SK-N-SH treated with all-trans-retinoic acid at 6 μM for 48 hours (cell line): ENCODE results near the gene FGF22.

ENCODE experiments used
- ARNTL ChIP-seq: fragments of 450-650 bp; formaldehyde crosslinking; IDR thresholded peaks from 2 replicates; pipeline ENCODE4 v1.5.0; 2020; ENCODE audit warnings: low read depth, mild to moderate bottlenecking, moderate library complexity, borderline replicate concordance
- GLIS3 ChIP-seq: fragments of 250-450 bp; sonication (Bioruptor Pico); IDR thresholded peaks from 2 replicates; pipeline ENCODE4 v1.5.0; 2020; ENCODE audit warnings: mild to moderate bottlenecking, moderate library complexity
- ISL1 ChIP-seq: fragments of 250-450 bp; sonication (Bioruptor Pico); IDR thresholded peaks from 2 replicates; pipeline ENCODE4 v2.1.2; 2022; ENCODE audit warnings: mild to moderate bottlenecking, moderate library complexity
- RARB ChIP-seq: fragments of 250-450 bp; sonication (Bioruptor Pico); IDR thresholded peaks from 2 replicates; pipeline ENCODE4 v1.8.0; 2021; ENCODE audit warnings: mild to moderate bottlenecking, moderate library complexity
- SNAI2 ChIP-seq: fragments of 250-450 bp; sonication (Bioruptor Pico); IDR thresholded peaks from 2 replicates; pipeline ENCODE4 v1.5.0; 2020; ENCODE audit warnings: mild to moderate bottlenecking, moderate library complexity
- ZC3H10 ChIP-seq: fragments of 250-450 bp; sonication (Bioruptor Pico); IDR thresholded peaks from 2 replicates; pipeline ENCODE4 v1.5.1; 2021; ENCODE audit warnings: mild to moderate bottlenecking, moderate library complexity
- ZFP3 ChIP-seq: fragments of 250-450 bp; sonication (Bioruptor Pico); IDR thresholded peaks from 2 replicates; pipeline ENCODE4 v1.5.0; 2020; ENCODE audit warnings: mild to moderate bottlenecking, moderate library complexity
- ZFP30 ChIP-seq: fragments of 450-650 bp; formaldehyde crosslinking; IDR thresholded peaks from 2 replicates; pipeline ENCODE4 v1.5.0; 2022; ENCODE audit warnings: mild to moderate bottlenecking, moderate library complexity
- ZNF565 ChIP-seq: fragments of 450-650 bp; formaldehyde crosslinking; conservative IDR thresholded peaks from 2 replicates; pipeline ENCODE4 v1.5.0; 2020; ENCODE audit warnings: low read depth, mild to moderate bottlenecking, moderate library complexity
- ZNF8 ChIP-seq: fragments of 450-650 bp; formaldehyde crosslinking; IDR thresholded peaks from 2 replicates; pipeline ENCODE4 v1.5.0; 2020; ENCODE audit warnings: mild to moderate bottlenecking, moderate library complexity
- TF ChIP-seq, protein P1 (sequence below): fragments of 250-450 bp; sonication (Bioruptor Pico); IDR thresholded peaks from 2 replicates; pipeline ENCODE4 v1.8.0; 2021; ENCODE audit warnings: low read depth, mild to moderate bottlenecking, moderate library complexity, borderline replicate concordance
- TF ChIP-seq, protein P2 (sequence below): fragments of 250-450 bp; sonication (Bioruptor Pico); IDR thresholded peaks from 2 replicates; pipeline ENCODE4 v1.8.0; 2020; ENCODE audit warnings: mild to moderate bottlenecking, moderate library complexity, borderline replicate concordance
- TF ChIP-seq, protein P3 (sequence below): fragments of 250-450 bp; sonication (Bioruptor Pico); IDR thresholded peaks from 2 replicates; pipeline ENCODE4 v1.5.1; 2020; ENCODE audit warnings: low read depth, mild to moderate bottlenecking, moderate library complexity

DNA sequence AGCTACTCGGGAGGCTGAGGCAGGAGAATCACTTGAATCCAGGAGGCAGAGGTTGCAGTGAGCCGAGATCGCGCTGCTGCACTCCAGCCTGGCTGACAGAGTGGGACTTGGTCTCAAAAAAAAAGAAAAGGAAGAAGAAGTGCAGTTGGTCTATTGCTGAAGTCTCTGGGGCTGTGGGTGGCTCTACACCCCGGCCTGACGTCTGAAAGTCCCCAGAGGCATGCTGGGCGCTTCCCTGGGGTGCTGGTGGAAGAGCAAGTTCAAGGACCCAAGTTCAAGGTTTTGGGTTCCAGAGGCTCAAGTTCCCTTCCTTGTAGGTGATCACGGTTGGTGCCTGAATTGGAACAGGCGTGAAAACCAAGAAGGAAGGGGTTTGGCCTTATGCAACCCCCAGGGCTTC, 46.2 kb upstream of the FGF22 start:
- TF ChIP-seq ZFP30 (CRISPR knock-in tag) (no peak), GLIS3 (CRISPR knock-in tag) (no peak), ZFP3 (CRISPR knock-in tag) (no peak), ZNF565 (CRISPR knock-in tag) (no peak), SNAI2 (no peak), ZC3H10 (CRISPR knock-in tag) (no peak), ISL1 (CRISPR knock-in tag) (no peak), ARNTL (no peak), RARB (CRISPR knock-in tag) (no peak), ZNF8 (no peak)
- TF ChIP-seq, protein P1, sequence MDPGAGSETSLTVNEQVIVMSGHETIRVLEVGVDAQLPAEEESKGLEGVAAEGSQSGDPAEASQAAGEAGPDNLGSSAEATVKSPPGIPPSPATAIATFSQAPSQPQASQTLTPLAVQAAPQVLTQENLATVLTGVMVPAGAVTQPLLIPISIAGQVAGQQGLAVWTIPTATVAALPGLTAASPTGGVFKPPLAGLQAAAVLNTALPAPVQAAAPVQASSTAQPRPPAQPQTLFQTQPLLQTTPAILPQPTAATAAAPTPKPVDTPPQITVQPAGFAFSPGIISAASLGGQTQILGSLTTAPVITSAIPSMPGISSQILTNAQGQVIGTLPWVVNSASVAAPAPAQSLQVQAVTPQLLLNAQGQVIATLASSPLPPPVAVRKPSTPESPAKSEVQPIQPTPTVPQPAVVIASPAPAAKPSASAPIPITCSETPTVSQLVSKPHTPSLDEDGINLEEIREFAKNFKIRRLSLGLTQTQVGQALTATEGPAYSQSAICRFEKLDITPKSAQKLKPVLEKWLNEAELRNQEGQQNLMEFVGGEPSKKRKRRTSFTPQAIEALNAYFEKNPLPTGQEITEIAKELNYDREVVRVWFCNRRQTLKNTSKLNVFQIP (CRISPR knock-in tag): no peak
- TF ChIP-seq, protein P2, sequence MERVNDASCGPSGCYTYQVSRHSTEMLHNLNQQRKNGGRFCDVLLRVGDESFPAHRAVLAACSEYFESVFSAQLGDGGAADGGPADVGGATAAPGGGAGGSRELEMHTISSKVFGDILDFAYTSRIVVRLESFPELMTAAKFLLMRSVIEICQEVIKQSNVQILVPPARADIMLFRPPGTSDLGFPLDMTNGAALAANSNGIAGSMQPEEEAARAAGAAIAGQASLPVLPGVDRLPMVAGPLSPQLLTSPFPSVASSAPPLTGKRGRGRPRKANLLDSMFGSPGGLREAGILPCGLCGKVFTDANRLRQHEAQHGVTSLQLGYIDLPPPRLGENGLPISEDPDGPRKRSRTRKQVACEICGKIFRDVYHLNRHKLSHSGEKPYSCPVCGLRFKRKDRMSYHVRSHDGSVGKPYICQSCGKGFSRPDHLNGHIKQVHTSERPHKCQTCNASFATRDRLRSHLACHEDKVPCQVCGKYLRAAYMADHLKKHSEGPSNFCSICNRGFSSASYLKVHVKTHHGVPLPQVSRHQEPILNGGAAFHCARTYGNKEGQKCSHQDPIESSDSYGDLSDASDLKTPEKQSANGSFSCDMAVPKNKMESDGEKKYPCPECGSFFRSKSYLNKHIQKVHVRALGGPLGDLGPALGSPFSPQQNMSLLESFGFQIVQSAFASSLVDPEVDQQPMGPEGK: no peak
- TF ChIP-seq, protein P3, sequence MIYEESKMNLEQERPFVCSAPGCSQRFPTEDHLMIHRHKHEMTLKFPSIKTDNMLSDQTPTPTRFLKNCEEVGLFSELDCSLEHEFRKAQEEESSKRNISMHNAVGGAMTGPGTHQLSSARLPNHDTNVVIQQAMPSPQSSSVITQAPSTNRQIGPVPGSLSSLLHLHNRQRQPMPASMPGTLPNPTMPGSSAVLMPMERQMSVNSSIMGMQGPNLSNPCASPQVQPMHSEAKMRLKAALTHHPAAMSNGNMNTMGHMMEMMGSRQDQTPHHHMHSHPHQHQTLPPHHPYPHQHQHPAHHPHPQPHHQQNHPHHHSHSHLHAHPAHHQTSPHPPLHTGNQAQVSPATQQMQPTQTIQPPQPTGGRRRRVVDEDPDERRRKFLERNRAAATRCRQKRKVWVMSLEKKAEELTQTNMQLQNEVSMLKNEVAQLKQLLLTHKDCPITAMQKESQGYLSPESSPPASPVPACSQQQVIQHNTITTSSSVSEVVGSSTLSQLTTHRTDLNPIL (CRISPR knock-in tag): no peak
